Gastrocnemius medialis (tissue), 4 donors: ENCODE measurements around the gene ZNF627.
"Not testable (repeated sequence)": the region's sequence is repeated elsewhere in the genome, so short reads cannot be mapped to it uniquely, and the experiment has no call there.

ENCODE experiments used
- POLR2A ChIP-seq, 2 donors: fragments of 450-650 bp; IDR thresholded peaks; one replicate each; pipeline ENCODE4 v1.6.1; 2017; ENCODE audit warnings: antibody characterized with exemption in 2 of 2, mild to moderate bottlenecking in 2 of 2, moderate library complexity in 2 of 2
- TF ChIP-seq, protein P1 (sequence below), 5 experiments: fragments of 450-650 bp in 3 of 5; fragments of 200-600 bp in 2 of 5; sonication (generic) in 2 of 5; IDR thresholded peaks in 4 of 5; conservative IDR thresholded peaks in 1 of 5; 1 replicate in 4 of 5; 2 replicates in 1 of 5; pipeline ENCODE4 v1.5.1; 2016 to 2019; ENCODE audit warnings: antibody characterized with exemption in 5 of 5, mild to moderate bottlenecking in 3 of 5, moderate library complexity in 3 of 5

GRCh38 chr19:11599704-11600103 lies 2.4 kb downstream of the ZNF627 start:
- TF ChIP-seq, protein P1, sequence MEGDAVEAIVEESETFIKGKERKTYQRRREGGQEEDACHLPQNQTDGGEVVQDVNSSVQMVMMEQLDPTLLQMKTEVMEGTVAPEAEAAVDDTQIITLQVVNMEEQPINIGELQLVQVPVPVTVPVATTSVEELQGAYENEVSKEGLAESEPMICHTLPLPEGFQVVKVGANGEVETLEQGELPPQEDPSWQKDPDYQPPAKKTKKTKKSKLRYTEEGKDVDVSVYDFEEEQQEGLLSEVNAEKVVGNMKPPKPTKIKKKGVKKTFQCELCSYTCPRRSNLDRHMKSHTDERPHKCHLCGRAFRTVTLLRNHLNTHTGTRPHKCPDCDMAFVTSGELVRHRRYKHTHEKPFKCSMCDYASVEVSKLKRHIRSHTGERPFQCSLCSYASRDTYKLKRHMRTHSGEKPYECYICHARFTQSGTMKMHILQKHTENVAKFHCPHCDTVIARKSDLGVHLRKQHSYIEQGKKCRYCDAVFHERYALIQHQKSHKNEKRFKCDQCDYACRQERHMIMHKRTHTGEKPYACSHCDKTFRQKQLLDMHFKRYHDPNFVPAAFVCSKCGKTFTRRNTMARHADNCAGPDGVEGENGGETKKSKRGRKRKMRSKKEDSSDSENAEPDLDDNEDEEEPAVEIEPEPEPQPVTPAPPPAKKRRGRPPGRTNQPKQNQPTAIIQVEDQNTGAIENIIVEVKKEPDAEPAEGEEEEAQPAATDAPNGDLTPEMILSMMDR (IDR thresholded peaks at IDR 0.05 in 4 of 5, conservative IDR thresholded peaks at IDR 0.05 in 1 of 5), result not testable (repeated sequence)
- not testable (repeated sequence) for TF ChIP-seq POLR2A (IDR thresholded peaks at IDR 0.05)
